GM21576 (cell line): Measurements from ENCODE around the gene RIPPLY2.
"Not testable (repeated sequence)": the region's sequence is repeated elsewhere in the genome, so short reads cannot be mapped to it uniquely, and the experiment has no call there.

Experiments
- ATAC-seq: cut with Tn5 transposase; IDR thresholded peaks from one replicate; pipeline ENCODE4 v1.9.1; 2021; ENCODE audit warnings: mild to moderate bottlenecking, moderate library complexity; ENCODE audit not compliant: unreplicated experiment

Gene RIPPLY2

DNA sequence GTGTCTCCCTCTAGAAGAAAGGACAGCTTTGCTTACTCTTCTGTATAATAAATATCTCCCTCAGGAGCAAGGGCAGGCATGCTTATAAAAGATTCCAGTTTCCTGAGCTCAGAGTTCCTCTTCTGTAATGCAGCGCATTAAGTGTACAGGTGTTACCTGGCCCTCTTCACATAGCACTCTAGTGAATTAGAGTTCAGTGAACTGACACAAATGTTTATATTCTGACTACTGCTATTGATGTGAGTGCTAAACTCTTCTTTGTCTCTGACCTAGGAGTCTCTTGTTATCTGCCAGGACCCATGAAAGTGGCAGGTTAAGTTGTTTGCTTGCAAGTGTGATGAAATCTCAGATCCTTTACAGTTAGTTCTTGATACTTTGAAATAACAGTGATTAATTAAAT, 39.9 kb downstream of the RIPPLY2 start:
- ATAC-seq, result no peak

DNA sequence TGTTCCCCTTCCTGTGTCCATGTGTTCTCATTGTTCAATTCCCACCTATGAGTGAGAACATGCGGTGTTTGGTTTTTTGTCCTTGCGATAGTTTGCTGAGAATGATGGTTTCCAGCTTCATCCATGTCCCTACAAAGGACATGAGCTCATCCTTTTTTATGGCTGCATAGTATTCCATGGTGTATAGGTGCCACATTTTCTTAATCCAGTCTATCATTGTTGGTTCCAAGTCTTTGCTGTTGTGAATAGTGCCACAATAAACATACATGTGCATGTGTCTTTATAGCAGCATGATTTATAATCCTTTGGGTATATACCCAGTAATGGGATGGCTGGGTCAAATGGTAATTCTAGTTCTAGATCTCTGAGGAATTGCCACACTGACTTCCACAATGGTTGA, 43.9 kb downstream of the RIPPLY2 start:
- not testable (repeated sequence) for ATAC-seq

DNA sequence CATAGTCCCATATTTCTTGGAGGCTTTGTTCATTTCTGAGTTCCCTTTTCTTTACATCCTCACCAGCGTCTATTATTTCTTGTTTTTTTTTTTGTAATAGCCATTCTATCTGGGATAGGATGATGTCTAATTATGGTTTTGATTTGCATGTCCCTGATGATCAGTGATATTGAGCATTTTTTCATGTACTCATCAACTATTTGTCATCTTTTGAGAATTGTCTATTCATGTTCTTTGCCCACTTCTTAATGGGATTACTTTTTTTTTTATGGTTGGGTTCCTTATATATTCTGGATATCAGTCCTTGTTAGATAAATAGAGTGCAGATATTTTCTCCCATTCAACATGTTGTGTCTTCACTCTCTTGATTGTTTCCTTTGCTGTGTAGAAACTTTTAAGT, 48.5 kb downstream of the RIPPLY2 start:
- ATAC-seq, result no peak

GRCh38 chr6:83904395-83904794, 51.2 kb downstream of the RIPPLY2 start:
- ATAC-seq, result no peak

GRCh38 chr6:83905648-83906047, 52.5 kb downstream of the RIPPLY2 start:
- no peak for ATAC-seq
